OCI-LY1 (cell line): ENCODE measurements around the gene GIGYF1.
"Not testable (repeated sequence)": the region's sequence is repeated elsewhere in the genome, so short reads cannot be mapped to it uniquely, and the experiment has no call there.

Experiments used
- H2AFZ ChIP-seq: fragments of 200-600 bp; sonication (generic), shearing (Covaris generic); 2 replicates; pipeline ENCODE4 v1.6.0; 2014; ENCODE audit warnings: antibody characterized with exemption, mild to moderate bottlenecking, low read length
- H3F3A ChIP-seq: fragments of 200-600 bp; sonication (generic), shearing (Covaris generic); 2 replicates; pipeline ENCODE4 v1.6.0; 2014; ENCODE audit warnings: mild to moderate bottlenecking, antibody characterized with exemption, low read length, moderate library complexity; ENCODE audit not compliant: insufficient read depth
- H3K27ac ChIP-seq: fragments of 200-600 bp; sonication (generic); 2 replicates; pipeline ENCODE4 v1.5.1; 2014; ENCODE audit warnings: low read length, mixed run types, mild to moderate bottlenecking, low read depth; ENCODE audit not compliant: poor library complexity, severe bottlenecking
- H3K27me3 ChIP-seq: fragments of 200-600 bp; sonication (generic); 2 replicates; pipeline ENCODE4 v1.6.0; 2014; ENCODE audit warnings: antibody characterized with exemption, mild to moderate bottlenecking, low read length, moderate library complexity; ENCODE audit not compliant: insufficient read depth
- H3K36me3 ChIP-seq: fragments of 200-600 bp; sonication (generic); 2 replicates; pipeline ENCODE4 v1.6.1; 2014; ENCODE audit warnings: mild to moderate bottlenecking, antibody characterized with exemption, low read length, moderate library complexity, mixed read lengths; ENCODE audit not compliant: insufficient read depth
- H3K4me1 ChIP-seq: fragments of 200-600 bp; sonication (generic); 2 replicates; pipeline ENCODE4 v1.5.1; 2014; ENCODE audit warnings: mild to moderate bottlenecking, low read length, moderate library complexity; ENCODE audit not compliant: insufficient read depth, severe bottlenecking
- H3K4me2 ChIP-seq: fragments of 200-600 bp; sonication (generic), shearing (Covaris generic); 2 replicates; pipeline ENCODE4 v1.6.1; 2014; ENCODE audit warnings: low read length
- H3K4me3 ChIP-seq: fragments of 200-600 bp; sonication (generic); 2 replicates; pipeline ENCODE4 v1.5.1; 2014; ENCODE audit warnings: low read length, low read depth, mild to moderate bottlenecking, mixed read lengths; ENCODE audit not compliant: poor library complexity, severe bottlenecking
- H3K79me2 ChIP-seq: fragments of 200-600 bp; shearing (Covaris generic); 2 replicates; pipeline ENCODE4 v1.6.1; 2016; ENCODE audit warnings: mixed run types, low read length, mixed read lengths; ENCODE audit not compliant: insufficient read depth
- H3K9ac ChIP-seq: fragments of 200-600 bp; sonication (generic), shearing (Covaris generic); 2 replicates; pipeline ENCODE4 v1.6.1; 2014; ENCODE audit warnings: mild to moderate bottlenecking, low read length, mixed read lengths
- H3K9me2 ChIP-seq: fragments of 200-600 bp; sonication (generic), shearing (Covaris generic); 2 replicates; pipeline ENCODE4 v1.6.1; 2014; ENCODE audit warnings: low read depth, mild to moderate bottlenecking, low read length, mixed read lengths
- H3K9me3 ChIP-seq: fragments of 200-600 bp; shearing (Covaris generic); 2 replicates; pipeline ENCODE4 v1.6.1; 2014; ENCODE audit warnings: low read length, mixed read lengths
- H4K20me1 ChIP-seq: fragments of 200-600 bp; sonication (generic), shearing (Covaris generic); 2 replicates; pipeline ENCODE4 v1.6.0; 2016; ENCODE audit warnings: mild to moderate bottlenecking, low read length; ENCODE audit not compliant: insufficient read depth
- CTCF ChIP-seq: fragments of 200-600 bp; sonication (generic), shearing (Covaris generic); IDR thresholded peaks from 2 replicates; pipeline ENCODE4 v1.5.1; 2017; ENCODE audit warnings: mild to moderate bottlenecking, antibody characterized with exemption, low read length, moderate library complexity, mixed read lengths
- EZH2 ChIP-seq: fragments of 200-600 bp; sonication (generic), shearing (Covaris generic); IDR thresholded peaks from 2 replicates; pipeline ENCODE4 v1.8.0; 2017; ENCODE audit warnings: borderline replicate concordance, mixed run types, mild to moderate bottlenecking, antibody characterized with exemption, low read length, moderate library complexity, mixed read lengths

GIGYF1 gene

GRCh38 chr7:100728196-100728595 lies 34.1 kb upstream of the GIGYF1 start:
- Histone ChIP-seq H3F3A (no peaks in the 10 kb centered on the region), H3K36me3 (no peaks in the 10 kb centered on the region), H3K9me3 (no peaks in the 10 kb centered on the region), H3K9me2 (no peaks in the 10 kb centered on the region), H3K27me3 (peaks cover 15% of the 10 kb centered on the region; the same call in 1 of the 2 replicates), H2AFZ (no peak overlapping the region), H3K4me1 (no peaks in the 10 kb centered on the region), H3K27ac (no peak overlapping the region), H3K4me2 (no peak overlapping the region), H4K20me1 (no peaks in the 10 kb centered on the region), H3K79me2 (no peaks in the 10 kb centered on the region), H3K4me3 (no peak overlapping the region), H3K9ac (no peak overlapping the region)
- no peak for TF ChIP-seq CTCF
- no peak for TF ChIP-seq EZH2

- H3K9ac ChIP-seq = no peak overlapping the region; the same call in 1 of the 2 replicates
- H3K27me3 ChIP-seq = peaks cover 15% of the 10 kb centered on the region; the same call in 1 of the 2 replicates
- no peaks in the 10 kb centered on the region for H3F3A ChIP-seq
- no peak overlapping the region for H3K27ac ChIP-seq
- no peak for TF ChIP-seq CTCF
- TF ChIP-seq EZH2 = no peak
- no peaks in the 10 kb centered on the region for H3K4me1 ChIP-seq
- H3K9me3 ChIP-seq = no peaks in the 10 kb centered on the region
- no peaks in the 10 kb centered on the region for H3K36me3 ChIP-seq
- H4K20me1 ChIP-seq = no peaks in the 10 kb centered on the region
- no peak overlapping the region for H3K4me2 ChIP-seq
- H3K4me3 ChIP-seq = no peak overlapping the region
- H2AFZ ChIP-seq = no peak overlapping the region
- H3K9me2 ChIP-seq = no peaks in the 10 kb centered on the region
- H3K79me2 ChIP-seq = no peaks in the 10 kb centered on the region
Measured at GRCh38 chr7:100726996-100727761, 33.1 kb upstream of the GIGYF1 start.

- not testable (repeated sequence) for H3F3A ChIP-seq, H3K4me2 ChIP-seq, H3K9ac ChIP-seq, H2AFZ ChIP-seq, H3K9me2 ChIP-seq, H3K36me3 ChIP-seq, H3K27ac ChIP-seq, H4K20me1 ChIP-seq, H3K9me3 ChIP-seq, H3K4me3 ChIP-seq, H3K4me1 ChIP-seq, H3K79me2 ChIP-seq
- H3K27me3 ChIP-seq = peaks cover 20% of the 10 kb centered on the region
Measured at GRCh38 chr7:100724364-100724763, 30.3 kb upstream of the GIGYF1 start.

- no peak overlapping the region for H3K27ac ChIP-seq
- no peaks in the 10 kb centered on the region for H3K9me2 ChIP-seq
- H3K4me1 ChIP-seq = no peaks in the 10 kb centered on the region
- TF ChIP-seq CTCF (no peak), EZH2 (no peak)
- H4K20me1 ChIP-seq = no peaks in the 10 kb centered on the region
- H3K79me2 ChIP-seq = no peaks in the 10 kb centered on the region
- H3K4me2 ChIP-seq = no peak overlapping the region
- H2AFZ ChIP-seq = no peak overlapping the region
- H3K9me3 ChIP-seq = no peaks in the 10 kb centered on the region
- no peaks in the 10 kb centered on the region for H3K36me3 ChIP-seq
- no peaks in the 10 kb centered on the region for H3F3A ChIP-seq
- H3K27me3 ChIP-seq = peaks cover 20% of the 10 kb centered on the region
- no peak overlapping the region for H3K9ac ChIP-seq
- no peak overlapping the region for H3K4me3 ChIP-seq
Measured at GRCh38 chr7:100723732-100724275, 29.8 kb upstream of the GIGYF1 start.
